B cell (primary cell): ENCODE measurements around the gene CD34.

Experiments used
- CTCF ChIP-seq: fragments of 200-600 bp; IDR thresholded peaks from one replicate; pipeline ENCODE4 v1.8.0; 2022; ENCODE audit warnings: antibody characterized with exemption, mild to moderate bottlenecking
- EZH2 ChIP-seq: IDR thresholded peaks from 2 replicates; pipeline ENCODE4 v1.6.1; 2012; ENCODE audit warnings: borderline replicate concordance, low read depth, mild to moderate bottlenecking, moderate library complexity, low read length; ENCODE audit not compliant: insufficient read depth, poor library complexity, severe bottlenecking

GRCh38 chr1:207831517-207832327 lies 79.2 kb downstream of the CD34 start:
- TF ChIP-seq CTCF = no peak
- no peak for TF ChIP-seq EZH2
